Activated CD4-positive, alpha-beta T cell treated with anti-CD3 and anti-CD28 coated beads, Interleukin-2, amount 50 U/mL, for 4 hours (primary cell): ENCODE measurements around the gene RFNG.
"Not testable (repeated sequence)": the region's sequence is repeated elsewhere in the genome, so short reads cannot be mapped to it uniquely, and the experiment has no call there.

Source experiments
- DNase-seq, 2 experiments: peaks; one replicate each; pipeline ENCODE4 v3.0.0-alpha.2; 2020

The RFNG gene

DNA sequence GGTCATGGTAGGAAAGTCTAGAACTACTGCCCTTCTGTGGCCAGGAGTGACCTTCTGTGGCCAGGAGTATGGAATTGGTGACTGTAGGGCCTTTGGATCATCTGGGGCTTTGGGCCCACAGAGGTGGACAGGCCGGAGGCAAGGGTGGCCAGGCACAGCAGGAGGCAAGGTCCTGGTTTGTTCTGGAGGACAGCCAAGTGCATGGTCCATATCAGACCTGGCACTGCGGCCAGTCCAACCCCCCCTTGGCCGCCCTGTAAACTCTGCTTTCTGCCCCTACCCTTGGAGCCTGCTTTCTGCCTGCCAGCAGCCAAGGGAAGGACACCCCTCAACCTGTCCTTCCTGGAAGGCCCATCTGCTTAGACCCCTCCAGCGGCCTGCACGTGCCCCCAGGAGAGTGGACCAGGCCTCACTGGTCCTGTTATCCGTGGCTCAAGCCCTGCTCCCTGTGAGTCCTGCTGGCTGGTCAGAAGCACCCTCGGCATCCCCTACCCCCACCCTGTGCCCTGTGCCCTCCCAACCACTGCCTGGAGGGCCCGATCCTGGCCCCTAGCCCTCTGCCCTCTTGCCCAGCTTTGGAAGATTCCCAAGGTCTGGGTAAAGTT is 11.8 kb downstream of the RFNG start:
- DNase-seq: no peak

- DNase-seq: not testable (repeated sequence)
These were observed 12.7 kb downstream of the RFNG start for GRCh38 chr17:82038796-82039409.

- no peak for DNase-seq
These were observed 13.8 kb downstream of the RFNG start for GRCh38 chr17:82037889-82038195.

DNA sequence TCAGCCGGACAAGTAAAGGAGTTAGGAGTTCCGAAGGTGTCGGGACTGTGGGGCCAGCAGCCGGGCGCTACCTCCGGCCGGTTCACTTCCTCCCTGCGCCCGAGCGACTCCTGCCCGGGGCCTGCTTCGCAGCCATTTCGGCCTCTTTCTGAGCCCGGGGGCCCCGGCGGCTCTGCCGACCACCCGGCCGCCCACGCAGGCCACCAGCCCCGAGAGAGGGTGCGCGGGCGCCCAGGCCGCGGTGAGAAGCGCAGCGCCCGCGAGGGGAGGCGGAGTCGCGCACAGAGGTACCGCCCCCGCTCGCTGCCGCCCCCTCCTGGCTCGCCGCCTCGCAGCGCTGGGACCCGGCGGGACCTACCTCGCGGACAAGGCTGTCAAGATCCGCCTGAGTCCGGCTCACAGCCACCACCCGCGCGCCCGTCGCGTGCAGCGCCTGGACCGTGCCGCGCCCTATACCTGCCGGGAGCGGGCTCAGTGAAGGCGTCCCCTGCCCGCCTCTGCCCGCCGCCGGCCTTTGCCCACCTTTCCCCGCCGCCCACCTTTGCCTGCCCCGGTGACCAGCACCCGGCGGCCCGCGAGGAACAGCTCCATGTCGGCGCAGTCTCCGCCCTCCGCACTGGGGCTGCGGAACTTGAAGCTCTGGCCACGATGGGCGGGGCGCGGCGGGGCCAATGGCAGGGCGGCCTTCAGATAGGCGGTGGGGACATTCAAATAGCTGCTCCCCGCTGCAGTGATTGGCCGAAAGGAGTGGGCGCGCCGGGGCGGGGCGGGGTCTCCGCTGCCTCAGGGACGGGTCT is 14.3 kb downstream of the RFNG start, which contains the start of gene DCXR:
Gene DCXR, minus strand, starts transcription at position 606 of the 797 bp plus-strand sequence. Its CDS starts 15 bp downstream, at position 591.
- DNase-seq: peak; percentile 88 to 89

DNA sequence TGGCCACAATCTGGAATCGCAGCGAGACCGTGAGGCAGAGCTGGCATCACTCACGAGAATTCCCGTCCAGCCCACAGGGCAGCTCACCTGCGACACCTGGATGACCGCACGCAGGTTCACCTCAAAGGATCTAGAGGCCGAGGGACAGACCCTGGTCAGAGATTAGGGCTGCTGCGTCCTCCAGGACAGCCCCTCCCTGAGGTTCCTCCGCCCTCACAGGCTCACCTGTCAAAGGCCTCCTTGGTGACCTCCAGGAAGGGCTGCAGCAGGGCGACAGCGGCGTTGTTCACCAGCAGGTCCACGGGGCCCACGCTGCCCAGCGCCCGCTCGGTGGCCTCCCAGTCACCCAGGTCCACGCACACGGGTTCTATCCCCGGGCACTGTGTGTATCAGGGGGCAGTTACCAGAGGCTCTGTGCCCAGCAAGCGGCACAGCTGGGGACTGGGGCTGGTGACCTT is 14.9 kb downstream of the RFNG start:
- DNase-seq: no peak

GRCh38 chr17:82035956-82036633 is 15.5 kb downstream of the RFNG start:
- no peak for DNase-seq

DNA sequence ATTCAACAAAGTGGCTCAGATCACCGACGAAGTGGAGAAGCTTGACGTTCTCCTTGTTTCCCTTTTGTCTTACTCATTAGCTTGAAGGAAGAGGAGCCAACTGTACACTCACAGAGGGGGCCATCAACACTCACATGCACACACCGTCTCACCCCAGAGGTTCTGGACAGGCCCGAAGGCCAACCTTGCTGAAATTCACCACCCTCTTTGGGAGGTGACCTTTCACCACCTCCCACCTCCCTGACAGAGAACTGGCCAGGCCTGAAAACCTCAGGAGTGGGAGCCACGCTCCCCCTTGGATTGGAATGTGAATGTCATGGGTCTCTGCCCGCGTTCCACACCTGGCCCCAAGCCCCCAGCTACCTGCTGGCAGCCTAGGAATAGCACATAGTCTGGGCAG is 16.1 kb downstream of the RFNG start:
- no peak for DNase-seq

GRCh38 chr17:82034371-82035011 is 17.1 kb downstream of the RFNG start:
- DNase-seq: no peak

DNA sequence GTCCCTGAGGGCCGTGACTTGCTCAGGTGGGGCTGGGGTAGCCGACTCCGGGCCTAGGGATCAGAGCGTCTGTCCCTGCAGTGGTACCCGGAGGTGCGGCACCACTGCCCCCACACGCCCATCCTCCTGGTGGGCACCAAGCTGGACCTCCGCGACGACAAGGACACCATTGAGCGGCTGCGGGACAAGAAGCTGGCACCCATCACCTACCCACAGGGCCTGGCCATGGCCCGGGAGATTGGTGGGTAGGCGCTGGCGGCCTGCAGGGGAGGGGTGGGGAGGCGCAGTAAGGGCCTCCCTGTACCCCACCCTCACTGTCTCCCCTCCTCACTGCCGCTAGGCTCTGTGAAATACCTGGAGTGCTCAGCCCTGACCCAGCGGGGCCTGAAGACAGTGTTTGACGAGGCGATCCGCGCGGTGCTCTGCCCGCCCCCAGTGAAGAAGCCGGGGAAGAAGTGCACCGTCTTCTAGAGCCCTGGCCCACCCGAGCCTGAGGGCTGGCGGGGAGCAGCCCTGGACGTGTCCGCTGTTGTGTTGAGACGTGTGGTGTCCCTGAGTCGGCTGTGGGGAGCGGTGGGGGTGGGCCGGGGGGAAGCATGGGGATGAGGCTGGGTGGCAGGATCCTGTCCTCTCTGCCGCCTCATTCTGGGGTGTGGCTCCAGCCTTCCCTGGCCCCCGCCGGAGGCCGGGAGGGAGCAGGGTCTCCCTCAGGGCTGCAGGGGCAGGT is 18.1 kb downstream of the RFNG start:
- DNase-seq: no peak

DNA sequence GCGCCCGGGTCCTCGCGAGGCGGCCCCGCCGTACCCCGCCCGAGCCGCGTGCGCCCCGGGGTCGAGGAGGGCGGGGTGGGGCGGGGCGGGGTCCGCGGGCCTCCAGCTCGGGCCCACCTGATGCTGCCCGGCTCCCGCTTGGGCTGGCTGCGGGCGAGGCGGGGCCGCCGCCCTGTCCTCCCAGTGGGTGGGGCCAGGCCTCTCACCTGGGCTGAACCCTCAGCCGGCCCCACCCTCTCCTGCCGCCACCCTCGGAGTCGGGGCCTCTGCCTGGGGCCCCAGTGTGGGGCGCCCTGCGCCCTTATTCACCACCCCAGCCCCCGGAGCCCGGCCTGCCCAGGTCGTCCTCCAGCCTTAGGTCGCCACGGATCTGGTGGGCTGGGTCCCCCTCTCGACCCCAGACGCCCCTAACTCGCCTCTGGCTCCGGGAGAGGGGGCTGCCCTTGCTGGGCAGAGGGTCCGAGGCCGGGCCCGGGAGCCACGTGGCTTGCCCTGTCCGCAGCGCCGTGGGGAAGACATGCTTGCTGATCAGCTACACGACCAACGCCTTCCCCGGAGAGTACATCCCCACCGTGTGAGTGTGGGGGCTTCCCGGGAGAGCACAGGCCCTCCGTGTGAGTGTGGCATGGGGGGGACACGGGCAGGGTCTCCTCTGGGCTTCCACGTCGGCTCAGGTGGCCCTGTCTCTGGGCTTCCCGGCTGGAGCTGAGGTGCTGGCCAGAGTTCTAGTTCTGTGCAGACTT is 19.6 kb downstream of the RFNG start:
- DNase-seq: no peak

GRCh38 chr17:82031303-82031884 is 20.2 kb downstream of the RFNG start, which contains the start of gene RAC3:
TSS of gene RAC3 (plus strand) at chr17:82031678. CDS start at chr17:82031762, 84 bp downstream.
- no peak for DNase-seq

GRCh38 chr17:82030470-82031302 is 20.9 kb downstream of the RFNG start:
- peak; percentile 78 for DNase-seq

GRCh38 chr17:82029990-82030469 is 21.6 kb downstream of the RFNG start:
- no peak for DNase-seq

DNA sequence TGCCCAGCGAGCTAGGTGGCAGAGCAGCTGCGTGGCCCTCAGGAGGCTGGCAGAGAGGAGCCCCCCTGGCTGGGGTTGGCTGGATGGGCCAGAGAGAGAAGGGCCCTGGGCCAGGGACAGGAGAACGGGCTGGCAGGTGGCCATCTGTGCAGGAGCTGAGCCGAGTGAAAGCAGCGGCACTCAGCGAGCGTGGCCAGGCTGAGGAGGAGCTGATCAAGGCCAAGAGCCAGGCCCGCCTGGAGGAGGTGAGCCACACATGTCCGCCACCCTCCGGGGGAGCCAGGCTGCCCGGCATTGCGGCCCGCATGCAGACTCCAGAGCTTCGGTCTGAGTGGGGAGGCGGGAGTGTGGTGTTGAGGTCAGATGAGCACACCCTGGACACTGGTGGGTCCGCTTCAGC is 22.2 kb downstream of the RFNG start:
- DNase-seq: no peak

- no peak for DNase-seq
These were observed 22.6 kb downstream of the RFNG start for GRCh38 chr17:82028966-82029365.

- DNase-seq: no peak
These were observed 23.4 kb downstream of the RFNG start for GRCh38 chr17:82028246-82028645.

- DNase-seq: no peak
These were observed 26.1 kb downstream of the RFNG start for GRCh38 chr17:82025401-82026107.

- DNase-seq: no peak
These were observed 26.8 kb downstream of the RFNG start for GRCh38 chr17:82024859-82025258.
